Measurements from ENCODE around the gene ORC3.
"Not testable (repeated sequence)": the region's sequence is repeated elsewhere in the genome, so short reads cannot be mapped to it uniquely, and the experiment has no call there.

ORC3 gene

DNA sequence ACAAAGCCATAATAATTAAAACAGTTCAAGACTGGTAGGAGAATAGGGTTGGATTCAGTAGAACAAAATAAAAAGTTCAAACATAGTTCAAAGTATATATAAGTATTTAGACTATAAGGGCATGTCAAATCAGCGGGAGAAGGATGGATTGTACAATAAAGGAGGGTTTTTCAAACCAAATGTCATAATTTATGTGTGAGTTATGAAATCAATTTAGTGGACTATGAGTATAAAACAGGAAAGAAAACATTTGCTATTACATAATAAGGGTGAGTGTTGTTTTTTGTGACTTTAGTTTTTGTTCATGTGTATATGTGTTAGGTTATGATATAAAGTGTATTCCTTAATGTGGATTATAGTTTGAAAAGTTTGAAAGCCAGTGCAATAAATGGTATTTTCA is 10.6 kb downstream of the ORC3 start:
- no peak for DNase-seq (ENCODE audit: low read depth)

GRCh38 chr6:87606199-87606598 is 16.3 kb downstream of the ORC3 start:
- DNase-seq (ENCODE audit: low read depth): no peak

GRCh38 chr6:87608802-87609201 is 18.9 kb downstream of the ORC3 start:
- no peak for DNase-seq (ENCODE audit: low read depth)

GRCh38 chr6:87613018-87613417 is 23.1 kb downstream of the ORC3 start:
- DNase-seq (ENCODE audit: low read depth): not testable (repeated sequence)

DNA sequence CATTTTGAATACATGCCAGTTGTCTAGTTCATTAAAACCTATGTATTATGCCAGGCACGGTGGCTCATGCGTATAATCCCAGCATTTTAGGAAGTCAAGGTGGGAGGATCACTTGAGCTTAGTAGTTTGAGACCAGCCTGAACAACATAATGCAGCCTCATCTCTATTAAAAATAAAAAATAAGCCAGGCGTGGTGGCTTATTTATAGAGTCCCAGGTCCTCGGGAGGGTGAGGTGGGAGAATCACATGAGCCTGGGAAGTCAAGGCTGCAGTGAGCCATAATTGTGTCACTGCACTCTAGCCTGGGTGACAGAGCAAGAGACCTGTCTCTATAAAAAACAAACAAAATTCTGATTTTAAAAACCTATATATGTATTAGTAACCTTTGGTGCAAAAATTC is 27.5 kb downstream of the ORC3 start:
- DNase-seq (ENCODE audit: low read depth): no peak

GRCh38 chr6:87618531-87618930 is 28.6 kb downstream of the ORC3 start:
- DNase-seq (ENCODE audit: low read depth): no peak

DNA sequence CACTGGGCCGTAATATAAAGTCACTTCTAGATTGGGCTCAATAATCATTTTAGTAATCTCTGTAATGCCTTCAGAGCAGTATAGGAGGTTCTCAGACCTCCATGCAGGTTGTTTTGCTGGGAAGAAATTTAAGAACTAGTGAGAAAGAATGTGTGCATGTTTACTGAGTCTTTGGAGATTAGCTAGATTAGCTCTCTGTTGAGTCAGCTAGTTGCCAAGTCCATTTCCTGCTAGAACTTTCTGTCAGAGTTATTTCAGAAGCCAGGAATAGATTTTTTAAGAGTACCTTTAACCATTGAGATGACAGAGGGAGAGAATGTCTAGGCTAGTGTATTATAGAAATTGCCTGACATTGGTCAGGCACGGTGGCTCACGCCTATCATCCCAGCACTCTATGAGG is 33.3 kb downstream of the ORC3 start:
- no peak for DNase-seq (ENCODE audit: low read depth)

GRCh38 chr6:87628424-87628823 is 38.5 kb downstream of the ORC3 start:
- no peak for DNase-seq (ENCODE audit: low read depth)

- no peak for DNase-seq (ENCODE audit: low read depth)
Measured at GRCh38 chr6:87628881-87629280, 38.9 kb downstream of the ORC3 start.

DNA sequence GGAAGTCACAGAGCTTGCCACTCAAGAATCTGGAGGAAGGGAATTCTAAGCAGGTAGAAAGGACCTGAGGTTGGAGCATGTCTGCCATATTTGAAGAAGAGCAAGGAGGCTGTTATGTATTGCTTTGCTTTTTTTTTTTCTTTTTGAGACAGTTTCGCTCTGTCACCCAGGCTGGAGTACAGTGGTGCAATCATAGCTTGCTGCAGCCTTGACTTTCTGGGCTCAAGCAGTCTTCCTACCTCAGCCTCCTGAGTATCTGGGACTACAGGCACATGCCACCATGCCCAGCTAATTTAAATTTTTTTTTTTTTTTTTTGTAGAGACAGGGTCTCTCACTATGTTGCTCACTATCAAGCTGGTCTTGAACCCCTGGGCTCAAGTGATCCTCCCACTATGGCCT is 40.8 kb downstream of the ORC3 start:
- DNase-seq (ENCODE audit: low read depth): no peak

DNA sequence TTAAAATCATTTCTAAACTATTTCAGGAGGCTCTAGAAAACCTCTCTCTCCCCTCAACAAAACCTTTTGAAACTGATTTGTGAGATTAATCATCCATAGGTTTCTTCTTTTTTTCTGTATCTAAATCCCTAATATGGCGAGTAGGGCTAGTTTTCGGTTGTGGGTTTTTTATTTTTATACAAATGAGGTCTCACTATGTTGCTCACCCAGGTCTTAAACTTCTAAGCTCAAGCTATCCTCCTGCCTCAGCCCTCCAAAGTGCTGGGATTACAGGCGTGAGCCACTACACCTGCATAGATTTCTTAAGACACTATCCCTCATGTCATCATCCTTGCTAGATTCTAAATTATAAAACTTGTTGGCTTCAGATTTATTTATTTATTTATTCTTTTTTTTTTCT is 43.9 kb downstream of the ORC3 start:
- no peak for DNase-seq (ENCODE audit: low read depth)

GRCh38 chr6:87636315-87636714 is 46.4 kb downstream of the ORC3 start:
- no peak for DNase-seq (ENCODE audit: low read depth)

DNA sequence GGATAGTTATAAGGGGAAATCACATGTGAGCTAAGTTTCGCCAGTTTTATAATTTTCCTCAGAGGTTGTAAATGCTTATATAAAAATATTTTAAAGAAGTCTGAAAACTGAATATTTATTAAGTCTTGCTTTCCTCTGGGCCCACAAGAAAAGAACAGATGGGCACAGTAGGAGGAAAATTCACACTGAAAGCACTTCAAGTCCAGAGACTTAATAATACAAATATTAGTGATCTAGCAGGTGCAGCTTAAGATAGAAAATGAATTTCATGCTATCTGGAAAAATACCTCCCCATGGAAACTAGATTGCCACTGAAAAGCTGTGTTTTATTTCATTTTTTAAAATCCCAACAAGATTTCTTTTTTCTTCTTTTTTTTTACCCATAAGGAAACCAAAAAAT is 47.2 kb downstream of the ORC3 start:
- no peak for DNase-seq (ENCODE audit: low read depth)

GRCh38 chr6:87639373-87639772 is 49.4 kb downstream of the ORC3 start:
- no peak for DNase-seq (ENCODE audit: low read depth)

DNA sequence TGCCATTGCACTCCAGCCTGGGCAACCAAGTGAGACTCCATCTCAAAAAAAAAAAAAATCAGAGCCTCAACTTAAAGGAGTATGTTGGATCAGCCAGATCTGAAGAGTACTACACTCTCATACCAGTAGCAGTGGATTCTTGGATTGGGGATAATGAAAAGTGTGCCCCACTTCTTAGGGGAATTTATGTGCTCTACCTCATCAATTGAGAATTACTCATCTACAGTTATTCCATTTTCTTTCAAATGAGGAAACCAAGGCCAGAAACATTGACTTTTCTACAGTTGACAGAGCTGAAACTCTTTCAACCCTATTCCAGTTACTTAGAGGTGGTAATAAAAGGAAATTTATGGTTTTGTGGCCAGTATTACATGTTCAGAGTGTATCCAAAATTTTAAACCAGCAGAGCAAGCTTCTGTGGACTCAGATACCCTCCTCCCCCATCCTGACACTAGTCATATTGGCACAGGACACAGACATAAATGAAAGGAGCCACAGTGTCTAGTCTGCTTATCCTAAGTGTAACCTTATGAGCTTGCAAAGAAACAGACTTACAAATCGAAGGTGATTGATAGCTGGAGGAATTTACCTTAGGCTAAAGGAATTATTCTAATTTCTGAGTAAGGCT is 51.2 kb downstream of the ORC3 start:
- DNase-seq (ENCODE audit: low read depth): no peak

DNA sequence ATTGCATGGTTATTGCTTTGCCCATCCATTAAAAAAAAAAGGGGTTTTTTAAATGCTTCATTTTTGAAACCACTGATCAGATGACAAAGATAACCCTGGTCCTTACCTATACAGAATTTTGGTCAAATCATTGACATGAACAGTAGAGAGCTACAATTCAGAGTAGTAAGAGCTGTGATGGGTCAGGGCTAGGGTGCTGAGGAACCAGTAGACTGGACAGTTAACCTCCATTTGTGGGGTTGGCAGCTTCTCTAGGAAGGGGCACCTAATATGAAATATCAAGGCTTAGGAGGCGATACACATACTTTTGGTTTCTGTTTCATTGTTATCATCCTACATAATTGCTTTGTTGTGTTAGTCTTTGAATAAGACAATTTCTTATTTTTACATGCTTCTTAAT is 55.1 kb downstream of the ORC3 start:
- DNase-seq (ENCODE audit: low read depth): no peak

- DNase-seq (ENCODE audit: low read depth): no peak
Measured at GRCh38 chr6:87653074-87653962, 63.4 kb downstream of the ORC3 start.

- no peak for DNase-seq (ENCODE audit: low read depth)
Measured at GRCh38 chr6:87654122-87654521, 64.2 kb downstream of the ORC3 start.

DNA sequence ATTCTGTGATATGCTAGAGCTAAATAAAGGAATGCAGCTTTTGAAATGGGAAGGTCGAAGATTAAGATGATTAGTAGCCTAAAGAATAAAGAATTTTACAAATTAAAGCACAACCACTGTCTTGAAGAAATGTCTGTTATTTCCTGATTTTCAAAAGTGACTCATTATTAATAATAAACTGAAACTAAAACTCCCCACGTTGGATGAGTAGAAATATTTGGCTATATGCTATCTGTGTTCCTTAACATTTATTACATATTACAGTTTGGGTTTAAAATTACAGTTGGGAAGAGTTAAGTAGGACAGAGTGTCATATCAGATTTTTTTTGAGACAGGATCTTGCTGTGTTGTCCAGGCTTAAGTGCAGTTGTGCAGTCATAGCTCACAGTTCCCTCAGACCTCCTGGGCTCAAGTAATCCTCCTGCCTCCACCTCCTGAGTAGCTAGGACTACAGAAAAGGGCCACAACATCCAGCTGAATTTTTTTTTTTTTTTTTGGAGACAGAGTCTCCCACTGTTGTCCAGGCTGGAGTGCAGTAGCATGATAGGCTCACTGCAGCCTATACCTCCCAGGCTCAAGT is 65.0 kb downstream of the ORC3 start:
- DNase-seq (ENCODE audit: low read depth): no peak

DNA sequence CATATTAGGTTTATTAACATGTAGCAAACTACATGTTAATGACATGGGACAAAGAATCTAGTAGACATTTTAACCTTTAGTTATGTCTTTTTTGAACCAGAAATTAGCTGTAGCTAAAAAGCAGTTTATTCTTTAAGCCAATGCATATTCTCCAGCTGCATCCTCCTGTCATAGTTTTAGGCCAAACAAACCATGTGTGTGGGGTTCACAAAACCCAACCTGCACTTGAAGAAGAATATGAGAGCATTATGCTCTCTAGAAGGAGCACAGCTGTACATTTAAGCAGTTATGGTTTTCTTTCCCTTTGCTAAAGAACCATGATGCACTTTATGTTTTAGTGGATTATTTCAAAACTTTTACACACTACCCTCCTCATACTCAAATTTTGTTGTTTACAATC is 65.9 kb downstream of the ORC3 start:
- no peak for DNase-seq (ENCODE audit: low read depth)

DNA sequence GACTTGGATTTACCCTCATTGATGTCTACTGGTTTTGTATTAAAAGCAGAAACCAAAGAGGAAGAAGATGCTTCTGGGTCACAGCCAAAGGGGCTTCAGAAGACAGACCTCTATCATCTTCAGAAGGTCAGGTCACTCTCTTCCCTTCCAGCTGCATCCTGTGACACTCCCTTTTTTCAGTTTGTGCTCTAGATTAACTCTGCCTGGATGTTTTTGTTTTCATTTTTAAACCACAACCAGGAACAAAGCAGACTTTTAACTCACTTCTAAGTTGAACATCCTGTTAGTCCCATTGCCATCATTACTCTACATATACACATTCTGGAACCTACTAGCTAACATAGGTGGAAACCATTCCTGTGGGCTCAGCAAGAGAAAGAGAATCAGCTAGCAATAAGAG is 66.9 kb downstream of the ORC3 start:
- no peak for DNase-seq (ENCODE audit: low read depth)

DNA sequence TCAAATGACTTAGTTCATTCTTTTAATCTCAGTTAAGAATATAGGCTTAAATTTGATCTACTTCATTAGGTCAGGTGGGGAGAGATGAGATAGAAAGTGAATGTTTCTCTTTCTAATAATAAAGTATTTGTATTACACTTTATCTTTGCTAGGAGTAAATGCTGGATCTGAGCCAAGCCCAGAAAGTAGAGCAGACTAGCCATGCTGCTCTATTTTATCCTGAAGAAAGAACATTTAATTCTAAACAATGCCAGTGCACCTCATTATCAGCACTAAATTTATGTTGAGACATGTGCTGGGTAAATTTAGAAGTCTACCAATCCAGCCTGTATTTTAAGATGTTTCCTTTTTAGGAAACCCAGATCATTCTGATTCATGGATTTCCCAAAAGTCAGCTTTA is 68.6 kb downstream of the ORC3 start:
- no peak for DNase-seq (ENCODE audit: low read depth)

DNA sequence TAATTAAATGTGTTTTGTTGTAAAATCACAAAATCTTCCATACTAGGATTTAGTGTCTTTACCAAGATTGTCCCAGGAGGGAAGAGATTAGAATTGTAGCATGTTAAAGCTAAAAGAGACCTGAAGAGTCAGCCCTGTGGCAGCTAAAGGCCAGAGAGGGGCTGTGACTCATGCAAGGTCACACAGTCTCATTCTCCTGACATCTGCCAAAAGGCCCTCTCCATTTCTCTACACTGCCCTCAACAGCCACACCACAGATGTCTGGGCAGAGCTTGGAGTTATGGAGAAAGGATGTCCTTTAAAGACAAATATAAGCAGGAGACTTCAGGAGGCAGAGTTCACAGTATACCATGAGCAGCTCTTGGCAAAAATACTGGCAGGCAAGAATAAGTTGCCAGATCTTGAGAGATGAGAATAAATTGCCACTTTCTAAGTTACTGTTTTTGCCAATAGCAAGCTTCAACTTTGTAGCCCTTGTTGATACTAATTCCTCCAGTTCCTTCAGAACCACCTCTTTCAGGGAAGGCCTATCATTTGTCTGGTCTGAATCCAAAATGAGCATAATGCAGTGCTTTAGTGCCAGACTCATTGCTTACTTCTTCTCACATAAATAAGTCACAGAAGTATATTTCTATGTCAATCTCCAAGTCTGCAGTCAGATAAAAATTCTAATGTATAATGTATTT is 70.4 kb downstream of the ORC3 start:
- DNase-seq (ENCODE audit: low read depth): peak; percentile 81
